Activated naive CD8-positive, alpha-beta T cell (primary cell): ENCODE measurements around the gene MYO1B.

Experiments
- H3K27ac Mint-ChIP-seq: one replicate; pipeline ENCODE4 v1.8.0; 2021; ENCODE audit warnings: mixed read lengths
- H3K27me3 Mint-ChIP-seq: one replicate; pipeline ENCODE4 v1.8.0; 2021; ENCODE audit warnings: mixed read lengths
- H3K36me3 Mint-ChIP-seq: one replicate; pipeline ENCODE4 v1.8.0; 2021; ENCODE audit warnings: mixed read lengths
- H3K4me1 Mint-ChIP-seq: one replicate; pipeline ENCODE4 v1.8.0; 2021; ENCODE audit warnings: low read depth, mixed read lengths
- H3K4me3 Mint-ChIP-seq: one replicate; pipeline ENCODE4 v1.8.0; 2021; ENCODE audit warnings: mild to moderate bottlenecking, mixed read lengths
- H3K9me3 Mint-ChIP-seq: one replicate; pipeline ENCODE4 v1.8.0; 2021; ENCODE audit warnings: low read depth, mixed read lengths

Gene MYO1B

DNA sequence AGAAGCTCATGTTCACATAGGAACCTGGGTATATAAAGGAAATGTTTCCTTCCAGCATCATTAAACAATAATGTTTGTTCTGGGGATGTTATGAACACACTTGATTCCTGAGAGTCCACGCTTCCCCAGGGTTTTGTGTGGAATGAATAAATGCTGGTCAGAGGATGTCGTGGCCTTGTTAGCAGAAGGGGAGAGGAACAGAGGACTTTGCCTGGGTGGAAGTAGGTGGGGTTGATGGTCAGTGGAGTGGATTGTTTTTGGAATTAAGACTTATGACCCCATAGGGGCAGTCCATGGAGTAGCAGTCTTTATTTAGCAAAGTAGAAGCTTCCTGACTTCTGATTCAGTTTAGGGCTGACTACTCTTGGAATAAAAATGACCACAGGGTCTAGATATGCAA is 139.6 kb downstream of the MYO1B start:
- H3K27me3 Mint-ChIP-seq: no peaks in the 10 kb centered on the region

DNA sequence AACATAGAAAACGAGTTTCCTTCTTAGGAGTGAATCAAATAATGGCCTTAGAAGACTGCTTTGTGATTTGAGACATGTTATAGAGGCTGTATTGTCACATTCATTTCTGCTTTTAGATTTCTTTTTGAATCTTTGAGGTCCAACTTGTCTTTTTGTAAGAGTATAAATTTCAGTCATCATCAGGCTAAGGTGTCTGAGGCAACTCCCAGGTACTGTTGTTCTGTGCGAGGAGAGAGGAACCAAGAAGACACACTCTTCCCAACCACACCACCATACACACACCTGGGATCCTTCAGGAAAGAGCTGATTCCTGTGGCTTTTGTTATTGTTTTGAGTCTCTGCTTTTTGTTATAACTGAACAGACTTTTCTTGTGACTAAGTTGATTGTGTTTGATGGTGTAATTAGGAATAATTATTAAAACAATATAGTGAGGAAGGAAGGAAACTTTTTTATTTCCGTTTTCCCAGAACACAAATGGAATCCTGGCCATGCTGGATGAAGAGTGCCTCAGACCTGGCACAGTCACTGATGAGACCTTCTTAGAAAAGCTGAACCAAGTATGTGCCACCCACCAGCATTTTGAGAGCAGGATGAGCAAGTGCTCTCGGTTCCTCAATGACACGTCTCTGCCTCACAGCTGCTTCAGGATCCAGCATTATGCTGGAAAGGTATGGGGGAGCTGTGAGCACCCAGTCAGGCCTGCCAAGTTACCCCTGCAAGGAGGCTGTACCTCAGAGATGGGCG is 140.4 kb downstream of the MYO1B start:
- Mint-ChIP-seq H3K36me3 (no peaks in the 10 kb centered on the region), H3K27me3 (no peaks in the 10 kb centered on the region), H3K9me3 (no peaks in the 10 kb centered on the region), H3K4me3 (no peak overlapping the region), H3K27ac (no peak overlapping the region), H3K4me1 (no peaks in the 10 kb centered on the region)

More for the DNA sequence above, 139.6 kb downstream of the MYO1B start:
- no peaks in the 10 kb centered on the region for H3K4me1 Mint-ChIP-seq
- no peak overlapping the region for H3K4me3 Mint-ChIP-seq
- no peak overlapping the region for H3K27ac Mint-ChIP-seq
- H3K9me3 Mint-ChIP-seq: no peaks in the 10 kb centered on the region
- H3K36me3 Mint-ChIP-seq: no peaks in the 10 kb centered on the region

DNA sequence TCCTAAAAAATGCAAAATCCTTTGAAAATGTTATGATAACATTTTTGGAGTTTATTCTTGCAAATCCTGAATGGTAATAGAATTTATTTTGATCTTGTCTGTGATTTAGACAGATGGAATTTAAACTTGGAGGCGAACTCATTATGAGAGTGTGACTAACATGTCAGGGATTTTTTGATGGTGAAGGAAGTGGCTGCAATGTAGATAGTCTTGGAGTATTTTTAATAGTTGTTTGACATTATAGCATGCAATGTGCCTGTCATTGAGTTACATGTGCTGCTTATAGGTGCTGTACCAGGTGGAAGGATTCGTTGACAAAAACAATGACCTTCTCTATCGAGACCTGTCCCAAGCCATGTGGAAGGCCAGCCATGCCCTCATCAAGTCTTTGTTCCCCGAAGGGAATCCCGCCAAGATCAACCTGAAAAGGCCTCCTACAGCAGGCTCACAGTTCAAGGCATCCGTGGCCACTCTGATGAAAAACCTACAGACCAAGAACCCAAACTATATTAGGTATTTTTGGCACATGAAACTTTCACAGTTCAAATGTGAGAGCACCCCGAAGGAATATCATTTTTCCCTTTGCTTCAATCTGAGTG is 141.8 kb downstream of the MYO1B start:
- no peaks in the 10 kb centered on the region for H3K9me3 Mint-ChIP-seq
- no peaks in the 10 kb centered on the region for H3K27me3 Mint-ChIP-seq

DNA sequence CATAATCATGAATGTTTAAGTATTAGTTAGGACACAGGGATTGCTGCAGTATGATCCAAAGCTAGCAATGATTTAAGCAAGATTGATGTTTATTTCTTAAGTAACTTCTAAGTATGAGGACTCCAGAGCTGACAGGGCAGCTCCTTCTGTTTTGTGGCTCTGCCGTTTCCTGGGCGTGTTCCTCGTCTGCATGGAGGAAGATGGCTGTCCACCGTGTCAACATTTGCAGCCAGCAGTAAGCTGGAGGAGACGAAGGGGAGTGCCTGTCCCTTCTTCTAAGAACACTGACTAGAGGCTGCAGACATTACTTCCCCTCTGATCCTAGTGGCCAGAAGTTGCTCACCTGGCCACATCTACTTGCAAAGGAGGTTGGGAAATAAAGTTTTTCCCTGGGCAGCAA is 144.1 kb downstream of the MYO1B start:
- no peak overlapping the region for H3K27ac Mint-ChIP-seq
- no peak overlapping the region for H3K4me3 Mint-ChIP-seq
- no peaks in the 10 kb centered on the region for H3K36me3 Mint-ChIP-seq
- no peaks in the 10 kb centered on the region for H3K9me3 Mint-ChIP-seq
- no peaks in the 10 kb centered on the region for H3K4me1 Mint-ChIP-seq
- H3K27me3 Mint-ChIP-seq: no peaks in the 10 kb centered on the region

More for the DNA sequence above, 141.8 kb downstream of the MYO1B start:
- no peak overlapping the region for H3K4me3 Mint-ChIP-seq
- no peak overlapping the region for H3K27ac Mint-ChIP-seq
- H3K36me3 Mint-ChIP-seq: no peaks in the 10 kb centered on the region
- H3K4me1 Mint-ChIP-seq: no peaks in the 10 kb centered on the region

DNA sequence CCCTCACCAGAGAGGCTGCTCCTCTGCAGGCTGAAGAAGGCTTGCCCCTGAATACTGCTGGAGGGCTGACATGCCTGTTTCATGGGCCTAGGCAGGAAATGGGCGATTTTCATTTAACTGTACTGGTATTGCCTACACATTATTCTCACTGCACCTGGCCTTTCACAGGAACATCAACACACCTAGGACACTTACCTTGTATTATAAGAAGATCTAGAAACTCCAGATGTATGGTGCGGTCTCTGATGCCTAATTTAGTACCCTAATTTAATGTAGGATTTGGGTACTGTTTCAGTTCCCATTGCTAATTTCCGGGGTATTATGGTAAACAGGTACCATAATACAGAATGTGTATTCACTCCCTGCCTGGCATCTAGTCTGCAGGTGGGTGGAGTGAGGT is 146.0 kb downstream of the MYO1B start:
- H3K9me3 Mint-ChIP-seq: no peaks in the 10 kb centered on the region
- H3K27ac Mint-ChIP-seq: no peak overlapping the region
- no peak overlapping the region for H3K4me3 Mint-ChIP-seq
- no peaks in the 10 kb centered on the region for H3K27me3 Mint-ChIP-seq
- H3K36me3 Mint-ChIP-seq: no peaks in the 10 kb centered on the region
- H3K4me1 Mint-ChIP-seq: no peaks in the 10 kb centered on the region

DNA sequence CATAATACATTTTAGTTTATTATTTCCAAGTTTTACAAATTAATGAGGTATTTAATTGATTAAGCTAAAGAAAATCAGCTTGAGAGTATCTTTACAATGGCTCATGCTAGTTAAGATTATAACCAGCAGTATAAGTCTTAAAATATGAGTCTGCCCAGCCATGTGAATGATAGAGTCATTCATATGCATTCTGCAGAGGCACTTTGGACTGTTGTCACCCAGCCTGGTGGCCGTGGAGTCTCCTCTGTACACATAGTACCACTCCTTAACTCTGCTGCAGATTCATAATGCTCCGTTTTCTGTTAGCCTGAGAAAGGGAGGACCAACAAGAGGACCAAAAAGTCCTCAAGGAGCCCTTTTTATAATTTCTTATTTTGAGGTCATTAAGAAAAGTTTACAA is 148.8 kb downstream of the MYO1B start:
- Mint-ChIP-seq H3K9me3 (no peaks in the 10 kb centered on the region), H3K4me3 (no peak overlapping the region), H3K4me1 (no peaks in the 10 kb centered on the region), H3K27ac (no peak overlapping the region), H3K27me3 (no peaks in the 10 kb centered on the region), H3K36me3 (no peaks in the 10 kb centered on the region)

DNA sequence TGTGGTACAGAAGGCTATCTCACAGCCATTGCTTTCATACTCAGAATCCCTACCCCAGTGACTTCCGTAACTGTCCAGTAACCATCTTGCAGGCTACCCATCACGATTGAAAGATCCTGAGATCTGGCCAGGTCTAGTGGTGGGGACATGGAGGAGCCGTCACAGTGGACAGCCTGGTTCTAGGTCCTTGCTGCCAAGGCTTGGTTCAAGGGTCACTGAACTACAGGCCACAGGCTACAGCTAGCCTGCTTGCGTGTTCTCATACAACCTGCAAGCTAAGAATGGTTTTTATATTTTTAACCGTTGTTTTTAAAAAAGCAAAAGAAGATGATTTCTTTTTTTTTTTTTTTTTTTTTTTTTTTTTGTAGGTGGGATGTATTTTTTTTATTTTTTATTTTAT is 151.6 kb downstream of the MYO1B start:
- no peak overlapping the region for H3K27ac Mint-ChIP-seq
- H3K36me3 Mint-ChIP-seq: no peaks in the 10 kb centered on the region
- H3K27me3 Mint-ChIP-seq: no peaks in the 10 kb centered on the region
- H3K9me3 Mint-ChIP-seq: no peaks in the 10 kb centered on the region
- no peak overlapping the region for H3K4me3 Mint-ChIP-seq
- no peaks in the 10 kb centered on the region for H3K4me1 Mint-ChIP-seq

DNA sequence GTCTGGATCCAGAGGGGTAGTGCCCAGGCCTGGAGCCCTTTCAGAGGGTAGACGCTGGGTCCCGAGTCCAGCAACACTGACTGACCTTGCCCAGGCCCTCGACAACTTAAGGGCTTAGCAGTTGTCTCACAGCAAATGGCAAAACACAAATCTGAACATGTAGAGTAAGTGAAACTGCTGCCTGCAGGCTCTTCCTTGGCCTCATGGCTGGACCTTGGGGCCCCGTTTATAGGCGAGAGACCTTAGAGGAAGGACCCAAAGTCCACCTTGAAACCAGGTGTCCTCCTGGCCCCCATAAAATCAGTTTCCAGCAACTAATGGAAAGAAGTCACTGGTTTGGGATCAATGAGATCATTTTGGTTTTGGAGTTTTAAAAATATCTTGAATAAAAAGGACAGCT is 154.4 kb downstream of the MYO1B start:
- Mint-ChIP-seq H3K27ac (no peak overlapping the region), H3K27me3 (no peaks in the 10 kb centered on the region), H3K36me3 (no peaks in the 10 kb centered on the region), H3K4me1 (no peaks in the 10 kb centered on the region), H3K9me3 (no peaks in the 10 kb centered on the region), H3K4me3 (no peak overlapping the region)

DNA sequence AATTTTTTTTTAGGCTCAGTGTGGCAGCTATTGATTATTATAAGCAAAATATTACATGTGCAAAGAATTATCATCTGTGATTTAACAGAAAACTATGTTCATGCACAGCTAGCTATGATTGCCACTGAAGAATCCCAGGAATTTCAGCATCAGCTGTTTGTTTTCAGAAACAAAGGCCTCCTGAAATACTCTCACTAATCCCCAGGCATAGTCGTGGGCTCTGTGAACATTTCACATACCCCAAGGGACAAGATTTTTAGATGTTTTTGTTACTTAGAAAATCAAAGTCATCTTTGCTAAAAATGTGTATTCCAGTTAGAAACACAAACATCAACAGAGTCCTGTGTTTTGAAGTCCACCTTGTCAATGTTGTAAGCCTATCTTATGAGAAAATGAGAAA is 156.1 kb downstream of the MYO1B start:
- Mint-ChIP-seq H3K9me3 (no peaks in the 10 kb centered on the region), H3K27me3 (no peaks in the 10 kb centered on the region), H3K27ac (no peak overlapping the region), H3K4me3 (no peak overlapping the region), H3K4me1 (no peaks in the 10 kb centered on the region), H3K36me3 (no peaks in the 10 kb centered on the region)

DNA sequence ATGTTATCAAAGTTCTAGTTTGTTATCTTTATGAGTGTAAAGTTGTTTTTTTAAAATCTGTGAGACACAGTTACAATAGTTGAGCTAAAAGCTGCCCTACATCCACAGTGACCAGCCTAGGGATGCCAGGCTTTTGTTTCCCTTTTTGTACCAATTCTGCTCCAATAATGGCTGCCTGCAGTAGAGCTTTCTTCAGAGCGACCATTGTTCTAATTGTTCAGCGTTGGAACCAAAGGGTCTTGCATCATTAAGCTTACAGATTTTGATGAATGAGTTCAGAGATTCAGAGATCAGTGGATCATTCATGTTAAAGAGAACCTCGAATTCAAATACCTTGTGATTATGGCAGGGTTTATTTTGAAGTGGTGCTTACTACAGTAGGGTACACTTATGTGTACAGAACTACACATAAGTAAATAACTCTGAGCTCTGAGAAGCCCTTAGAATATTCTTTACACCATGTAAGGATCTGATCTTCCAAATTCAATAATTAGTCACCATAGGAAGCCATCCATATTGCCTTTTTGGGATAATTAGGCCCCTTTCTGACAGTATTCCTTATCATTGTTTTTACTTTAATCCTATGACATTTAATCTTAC is 157.9 kb downstream of the MYO1B start:
- Mint-ChIP-seq H3K4me1 (no peaks in the 10 kb centered on the region), H3K4me3 (no peak overlapping the region), H3K36me3 (no peaks in the 10 kb centered on the region), H3K27ac (no peak overlapping the region), H3K9me3 (no peaks in the 10 kb centered on the region), H3K27me3 (no peaks in the 10 kb centered on the region)

DNA sequence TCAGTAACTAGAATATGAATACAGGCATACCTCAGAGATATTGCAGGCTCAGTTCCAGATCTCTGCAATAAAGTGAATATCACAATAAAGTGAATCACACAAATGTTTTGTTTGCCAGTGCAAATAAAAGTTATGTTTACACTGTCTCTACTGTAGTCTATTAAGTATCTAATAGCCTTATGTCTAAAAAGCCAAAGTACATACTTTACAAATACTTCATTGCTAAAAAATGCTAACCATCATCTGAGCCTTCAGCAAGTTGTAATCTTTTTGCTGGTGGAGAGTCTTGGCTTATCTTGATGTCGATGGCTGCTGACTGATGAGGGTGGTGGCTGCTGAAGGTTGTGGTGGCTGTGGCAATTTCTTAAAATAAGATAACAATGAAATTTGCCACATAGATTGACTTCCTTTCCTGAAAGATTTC is 159.4 kb downstream of the MYO1B start:
- Mint-ChIP-seq H3K4me3 (no peak overlapping the region), H3K27ac (no peak overlapping the region), H3K9me3 (no peaks in the 10 kb centered on the region), H3K4me1 (no peaks in the 10 kb centered on the region), H3K36me3 (peaks cover 3% of the 10 kb centered on the region), H3K27me3 (no peaks in the 10 kb centered on the region)

DNA sequence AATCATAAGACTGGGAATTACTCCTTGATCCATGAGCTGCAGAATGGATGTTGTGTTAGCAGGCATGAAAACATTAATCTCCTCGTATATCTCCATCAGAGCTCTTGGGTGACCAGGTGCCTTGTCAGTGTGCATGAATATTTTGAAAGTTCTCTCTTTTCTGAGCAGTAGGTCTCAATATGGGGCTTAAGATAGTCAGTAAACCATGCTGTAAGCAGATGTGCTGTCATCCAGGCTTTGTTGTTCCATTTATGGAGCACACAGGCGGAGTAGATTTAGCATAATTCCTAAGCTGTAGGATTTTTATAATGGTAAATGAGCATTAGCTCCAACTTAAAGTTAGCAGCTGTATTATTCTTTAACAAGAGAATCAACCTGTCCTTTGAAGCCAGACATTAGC is 160.3 kb downstream of the MYO1B start:
- H3K36me3 Mint-ChIP-seq: peaks cover 6% of the 10 kb centered on the region

DNA sequence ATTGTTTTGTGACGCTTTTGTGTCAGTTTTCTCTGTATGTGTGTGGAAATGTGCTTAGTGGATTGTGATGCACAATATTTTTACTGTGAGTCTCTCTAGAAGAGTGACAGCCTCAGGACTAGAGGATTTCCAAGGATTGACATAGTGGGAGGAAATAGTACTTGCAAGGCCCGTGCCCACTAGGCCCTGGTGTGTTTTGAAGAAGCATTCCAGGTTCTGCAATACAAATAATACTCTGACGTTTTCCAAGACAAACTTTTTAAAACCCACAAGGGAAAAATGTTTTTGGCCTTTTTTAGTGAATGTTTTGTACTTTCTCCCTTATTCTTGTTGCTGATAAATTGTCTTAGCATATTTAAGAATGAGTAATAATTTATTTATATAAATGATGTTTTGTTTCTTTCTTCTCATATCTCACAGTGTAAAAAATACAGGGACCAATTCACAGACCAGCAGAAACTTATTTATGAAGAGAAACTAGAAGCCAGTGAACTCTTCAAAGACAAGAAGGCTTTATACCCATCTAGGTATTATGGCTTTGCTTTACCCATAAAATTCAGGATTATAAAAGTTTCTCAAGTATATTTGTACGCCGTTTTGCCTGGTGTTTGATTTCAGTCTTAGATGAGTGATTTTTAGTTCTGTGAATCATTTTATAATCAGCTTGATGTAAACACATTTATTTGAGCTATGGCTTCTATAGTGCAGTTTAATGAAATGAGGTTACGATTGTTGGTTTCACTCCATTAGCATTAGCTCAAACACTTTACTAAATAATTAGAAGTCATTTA is 165.6 kb downstream of the MYO1B start:
- Mint-ChIP-seq H3K4me1 (no peaks in the 10 kb centered on the region), H3K36me3 (peaks cover 10% of the 10 kb centered on the region), H3K27me3 (no peaks in the 10 kb centered on the region), H3K4me3 (no peak overlapping the region), H3K27ac (no peak overlapping the region), H3K9me3 (no peaks in the 10 kb centered on the region)

More for the DNA sequence above, 160.3 kb downstream of the MYO1B start:
- no peaks in the 10 kb centered on the region for H3K27me3 Mint-ChIP-seq
- H3K4me1 Mint-ChIP-seq: no peaks in the 10 kb centered on the region
- no peaks in the 10 kb centered on the region for H3K9me3 Mint-ChIP-seq
- no peak overlapping the region for H3K4me3 Mint-ChIP-seq
- no peak overlapping the region for H3K27ac Mint-ChIP-seq

DNA sequence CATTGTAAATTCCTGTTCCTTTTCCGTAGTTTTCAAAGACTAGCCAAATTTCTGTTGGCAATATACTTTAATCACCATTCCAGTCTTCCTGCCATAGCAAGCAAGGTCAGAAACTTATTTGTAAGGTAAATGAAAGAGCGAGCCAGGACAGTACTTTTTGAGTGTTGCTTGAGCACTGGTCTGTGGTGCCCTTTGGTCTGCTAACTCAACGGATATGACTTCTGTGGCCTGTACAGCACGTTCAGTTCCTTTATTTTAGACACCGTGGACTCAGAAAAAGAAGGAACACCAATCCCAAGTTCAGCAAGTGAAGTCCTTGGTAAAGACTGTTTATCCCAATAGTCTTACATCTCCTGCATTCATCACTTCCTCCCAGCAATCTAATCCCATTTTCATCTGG is 166.3 kb downstream of the MYO1B start:
- Mint-ChIP-seq H3K9me3 (no peaks in the 10 kb centered on the region), H3K4me1 (no peaks in the 10 kb centered on the region), H3K27me3 (no peaks in the 10 kb centered on the region), H3K36me3 (peaks cover 12% of the 10 kb centered on the region), H3K27ac (no peak overlapping the region), H3K4me3 (no peak overlapping the region)

DNA sequence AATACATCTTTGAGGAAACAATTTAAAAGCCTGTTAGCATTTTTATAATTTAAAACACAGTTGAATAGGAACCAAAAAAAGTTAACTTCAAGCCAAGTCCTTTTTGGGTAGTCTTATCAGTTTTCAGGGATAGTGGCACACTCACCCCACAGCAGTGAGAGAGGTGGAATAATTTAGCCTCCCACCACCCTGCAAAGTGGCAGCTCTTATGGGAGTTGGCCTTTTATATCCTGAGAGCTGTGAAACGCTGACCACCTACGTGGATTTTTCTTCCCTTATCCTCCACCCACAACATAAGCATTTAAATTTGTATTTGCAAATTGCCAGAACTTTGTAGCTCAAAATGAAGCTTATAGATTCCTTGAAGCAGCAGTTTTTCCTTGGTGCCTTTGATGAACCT is 167.1 kb downstream of the MYO1B start:
- no peak overlapping the region for H3K4me3 Mint-ChIP-seq
- no peak overlapping the region for H3K27ac Mint-ChIP-seq
- no peaks in the 10 kb centered on the region for H3K9me3 Mint-ChIP-seq
- H3K4me1 Mint-ChIP-seq: no peaks in the 10 kb centered on the region
- peaks cover 12% of the 10 kb centered on the region for H3K36me3 Mint-ChIP-seq
- no peaks in the 10 kb centered on the region for H3K27me3 Mint-ChIP-seq
